HG03439 (cell line): ENCODE results near the gene LURAP1L.

Source experiments
- ATAC-seq: cut with Tn5 transposase; IDR thresholded peaks from one replicate; pipeline ENCODE4 v1.9.1; 2021; ENCODE audit warnings: mild to moderate bottlenecking, moderate library complexity; ENCODE audit not compliant: unreplicated experiment

LURAP1L gene

GRCh38 chr9:12774861-12775678 is at the start of gene LURAP1L:
Gene LURAP1L, plus strand, starts transcription at chr9:12775020. Its CDS starts 696 bp downstream, at chr9:12775716.
- ATAC-seq, result no peak

GRCh38 chr9:12726795-12727194 is 48.0 kb upstream of the LURAP1L start:
- ATAC-seq, result no peak

GRCh38 chr9:12730198-12730597 is 44.6 kb upstream of the LURAP1L start:
- ATAC-seq, result no peak

- ATAC-seq, result no peak
Observed at GRCh38 chr9:12730927-12731326, 43.9 kb upstream of the LURAP1L start.

- no peak for ATAC-seq
Observed at GRCh38 chr9:12732971-12733370, 41.8 kb upstream of the LURAP1L start.

GRCh38 chr9:12735665-12736064 is 39.2 kb upstream of the LURAP1L start:
- ATAC-seq, result no peak

- ATAC-seq, result no peak
Observed at GRCh38 chr9:12737871-12738270, 36.9 kb upstream of the LURAP1L start.

GRCh38 chr9:12739014-12739652 is 35.7 kb upstream of the LURAP1L start:
- no peak for ATAC-seq

- no peak for ATAC-seq
Observed at GRCh38 chr9:12740845-12741244, 34.0 kb upstream of the LURAP1L start.

- no peak for ATAC-seq
Observed at GRCh38 chr9:12748016-12748415, 26.8 kb upstream of the LURAP1L start.

- no peak for ATAC-seq
Observed at GRCh38 chr9:12748954-12749353, 25.9 kb upstream of the LURAP1L start.

- ATAC-seq, result no peak
Observed at GRCh38 chr9:12753931-12754330, 20.9 kb upstream of the LURAP1L start.

GRCh38 chr9:12759761-12760160 is 15.1 kb upstream of the LURAP1L start:
- ATAC-seq, result no peak

- no peak for ATAC-seq
Observed at GRCh38 chr9:12760758-12761157, 14.1 kb upstream of the LURAP1L start.

GRCh38 chr9:12764150-12764549 is 10.7 kb upstream of the LURAP1L start:
- no peak for ATAC-seq

- ATAC-seq, result no peak
Observed at GRCh38 chr9:12765088-12765798, 9.6 kb upstream of the LURAP1L start.

- ATAC-seq, result no peak
Observed at GRCh38 chr9:12766357-12766756, 8.5 kb upstream of the LURAP1L start.

GRCh38 chr9:12770261-12770660 is 4.6 kb upstream of the LURAP1L start:
- ATAC-seq, result no peak

GRCh38 chr9:12771891-12772290 is 2.9 kb upstream of the LURAP1L start:
- no peak for ATAC-seq

- ATAC-seq, result no peak
Observed at GRCh38 chr9:12773562-12773961, 1.3 kb upstream of the LURAP1L start.

GRCh38 chr9:12775679-12776512 is 1.1 kb downstream of the LURAP1L start:
- peak; percentile 89 for ATAC-seq
